GM12872 (cell line): ENCODE results near the gene FMR1.

Experiments used
- CTCF ChIP-seq: IDR thresholded peaks from 3 replicates; pipeline ENCODE4 v1.5.1; 2011; ENCODE audit warnings: low read depth, mild to moderate bottlenecking, low read length, moderate library complexity; ENCODE audit not compliant: insufficient read depth

FMR1 gene

GRCh38 chrX:147917700-147918695, 6.3 kb downstream of the FMR1 start:
- no peak for TF ChIP-seq CTCF

GRCh38 chrX:147920161-147920666, 8.5 kb downstream of the FMR1 start:
- no peak for TF ChIP-seq CTCF

GRCh38 chrX:147923605-147924004, 11.9 kb downstream of the FMR1 start:
- TF ChIP-seq CTCF = no peak

GRCh38 chrX:147927256-147927655, 15.5 kb downstream of the FMR1 start:
- TF ChIP-seq CTCF = no peak

- TF ChIP-seq CTCF = no peak
Measured at GRCh38 chrX:147933815-147934214, 22.1 kb downstream of the FMR1 start.

- no peak for TF ChIP-seq CTCF
Measured at GRCh38 chrX:147935156-147935758, 23.5 kb downstream of the FMR1 start.

GRCh38 chrX:147945286-147945685, 33.6 kb downstream of the FMR1 start:
- TF ChIP-seq CTCF = no peak
